LNCaP clone FGC (cell line): ENCODE data around the gene TAC4.

ENCODE experiments used
- DNase-seq: peaks from one replicate; pipeline ENCODE4 v3.0.0-alpha.2; 2011; ENCODE audit warnings: low read depth
- H3K4me3 ChIP-seq: 2 replicates; pipeline ENCODE4 v1.5.1; 2011; ENCODE audit warnings: mild to moderate bottlenecking, low read depth, low read length, control low read depth
- TF ChIP-seq, protein P1 (sequence below): IDR thresholded peaks from 2 replicates; pipeline ENCODE4 v1.5.1; 2012; ENCODE audit warnings: mild to moderate bottlenecking; ENCODE audit not compliant: control insufficient read depth, insufficient read depth; ENCODE audit errors: extremely low read depth

Gene TAC4

DNA sequence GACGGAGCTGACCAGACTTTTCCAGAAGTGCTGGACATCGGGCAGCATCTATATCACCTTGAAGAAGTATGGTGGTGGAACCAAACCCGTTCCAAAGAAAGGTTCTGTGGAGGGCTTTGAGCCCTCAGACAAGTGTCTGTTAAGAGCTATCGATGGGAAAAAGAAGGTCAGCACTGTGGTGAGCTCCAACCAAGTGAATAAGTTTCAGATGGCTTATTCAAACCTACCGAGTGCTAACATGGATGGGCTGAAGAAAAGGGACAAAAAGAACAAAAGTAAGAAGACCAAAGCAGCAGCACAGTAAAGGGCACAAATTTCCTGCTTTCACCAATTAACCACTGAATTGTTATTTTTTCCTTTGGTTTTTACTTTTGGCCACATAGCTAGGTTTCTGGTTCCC is 52.5 kb downstream of the TAC4 start:
- TF ChIP-seq, protein P1, sequence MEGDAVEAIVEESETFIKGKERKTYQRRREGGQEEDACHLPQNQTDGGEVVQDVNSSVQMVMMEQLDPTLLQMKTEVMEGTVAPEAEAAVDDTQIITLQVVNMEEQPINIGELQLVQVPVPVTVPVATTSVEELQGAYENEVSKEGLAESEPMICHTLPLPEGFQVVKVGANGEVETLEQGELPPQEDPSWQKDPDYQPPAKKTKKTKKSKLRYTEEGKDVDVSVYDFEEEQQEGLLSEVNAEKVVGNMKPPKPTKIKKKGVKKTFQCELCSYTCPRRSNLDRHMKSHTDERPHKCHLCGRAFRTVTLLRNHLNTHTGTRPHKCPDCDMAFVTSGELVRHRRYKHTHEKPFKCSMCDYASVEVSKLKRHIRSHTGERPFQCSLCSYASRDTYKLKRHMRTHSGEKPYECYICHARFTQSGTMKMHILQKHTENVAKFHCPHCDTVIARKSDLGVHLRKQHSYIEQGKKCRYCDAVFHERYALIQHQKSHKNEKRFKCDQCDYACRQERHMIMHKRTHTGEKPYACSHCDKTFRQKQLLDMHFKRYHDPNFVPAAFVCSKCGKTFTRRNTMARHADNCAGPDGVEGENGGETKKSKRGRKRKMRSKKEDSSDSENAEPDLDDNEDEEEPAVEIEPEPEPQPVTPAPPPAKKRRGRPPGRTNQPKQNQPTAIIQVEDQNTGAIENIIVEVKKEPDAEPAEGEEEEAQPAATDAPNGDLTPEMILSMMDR: no peak
- DNase-seq: no peak
- H3K4me3 ChIP-seq: no peak overlapping the region

DNA sequence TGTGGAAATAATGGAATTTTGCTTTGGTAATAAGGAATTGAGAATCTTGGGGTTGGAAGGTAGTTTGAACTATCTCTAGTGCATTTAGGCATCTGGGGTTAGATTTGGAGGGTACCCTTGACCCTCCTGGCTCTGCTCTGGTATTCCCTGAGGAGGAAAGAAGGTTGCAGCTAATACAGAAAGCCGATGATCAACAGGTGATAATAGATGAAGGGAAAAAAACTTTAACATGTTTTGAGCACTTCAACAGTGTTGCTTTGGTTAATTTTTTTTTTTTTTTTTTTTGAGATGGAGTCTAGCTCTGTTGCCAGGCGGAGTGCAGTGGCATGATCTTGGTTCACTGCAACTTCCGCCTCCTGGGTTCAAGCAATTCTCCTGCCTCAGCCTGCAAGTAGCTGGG is 54.6 kb downstream of the TAC4 start:
- H3K4me3 ChIP-seq: no peak overlapping the region
- DNase-seq: no peak
- TF ChIP-seq, protein P1: no peak

DNA sequence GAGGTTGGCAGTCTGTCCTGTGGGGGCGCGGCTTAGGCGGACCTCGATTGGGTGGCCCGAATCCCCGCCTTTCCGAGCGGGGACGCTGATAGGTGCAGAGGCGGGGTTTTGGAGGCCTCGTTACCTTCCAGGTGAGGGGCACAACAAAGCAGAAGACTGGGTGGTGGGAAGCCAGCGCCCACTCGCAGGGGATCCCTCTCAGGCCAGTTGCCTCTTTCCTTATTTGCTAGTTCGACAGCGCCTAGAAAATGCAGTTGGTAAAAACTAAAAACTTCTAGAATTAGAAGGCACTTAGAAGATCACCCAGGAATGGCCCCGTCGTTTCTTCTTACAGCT is 58.7 kb downstream of the TAC4 start:
- peak overlapping the region; percentile 85 for H3K4me3 ChIP-seq
- DNase-seq: no peak
- TF ChIP-seq, protein P1: no peak

DNA sequence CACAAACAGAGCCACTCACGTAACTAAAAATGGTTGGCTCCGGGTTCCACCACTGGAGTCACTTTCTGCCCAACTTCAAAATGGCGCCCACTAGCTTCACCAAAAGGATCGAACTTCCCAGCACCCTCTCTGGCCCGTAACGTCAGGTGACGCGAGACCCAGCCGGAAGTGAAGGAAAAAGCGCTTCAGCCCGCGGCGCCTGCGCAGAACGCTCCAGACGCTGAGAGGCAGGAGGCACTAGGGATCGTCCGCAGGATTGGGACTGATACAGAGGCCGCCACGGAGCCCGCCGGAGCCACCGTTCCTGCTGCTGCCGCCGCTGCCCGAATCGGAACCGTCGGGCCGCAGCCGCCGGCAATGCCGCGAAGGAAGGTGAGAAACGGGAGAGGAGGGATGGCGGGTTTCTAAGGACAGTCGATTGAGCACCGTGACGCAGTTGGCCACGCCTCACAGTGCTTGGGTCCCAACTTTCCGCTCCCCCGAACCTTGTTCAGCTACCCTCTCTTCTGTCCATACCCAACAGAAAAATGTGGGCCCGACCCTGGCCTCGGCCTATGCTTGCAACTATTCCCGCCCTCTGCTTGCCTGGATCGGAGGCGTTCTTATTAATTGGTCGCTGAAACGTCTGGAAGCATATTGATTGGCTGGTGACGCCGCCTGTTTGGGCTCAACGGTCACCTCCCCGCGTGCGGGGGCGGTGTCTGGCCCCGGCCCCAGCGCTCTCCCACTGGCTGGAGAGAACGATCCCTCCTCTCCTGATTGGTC is 59.2 kb downstream of the TAC4 start, which contains the start of gene KAT7:
Gene KAT7, plus strand, starts transcription at position 204 of the 765 bp plus-strand sequence. Its CDS starts 154 bp downstream, at position 358.
- peak within 1 kb of the TSS; percentile 85 for H3K4me3 ChIP-seq
- TF ChIP-seq, protein P1: no peak
- DNase-seq: peak; percentile 99
